ENCODE results near the gene SH3GLB1.

The SH3GLB1 gene

DNA sequence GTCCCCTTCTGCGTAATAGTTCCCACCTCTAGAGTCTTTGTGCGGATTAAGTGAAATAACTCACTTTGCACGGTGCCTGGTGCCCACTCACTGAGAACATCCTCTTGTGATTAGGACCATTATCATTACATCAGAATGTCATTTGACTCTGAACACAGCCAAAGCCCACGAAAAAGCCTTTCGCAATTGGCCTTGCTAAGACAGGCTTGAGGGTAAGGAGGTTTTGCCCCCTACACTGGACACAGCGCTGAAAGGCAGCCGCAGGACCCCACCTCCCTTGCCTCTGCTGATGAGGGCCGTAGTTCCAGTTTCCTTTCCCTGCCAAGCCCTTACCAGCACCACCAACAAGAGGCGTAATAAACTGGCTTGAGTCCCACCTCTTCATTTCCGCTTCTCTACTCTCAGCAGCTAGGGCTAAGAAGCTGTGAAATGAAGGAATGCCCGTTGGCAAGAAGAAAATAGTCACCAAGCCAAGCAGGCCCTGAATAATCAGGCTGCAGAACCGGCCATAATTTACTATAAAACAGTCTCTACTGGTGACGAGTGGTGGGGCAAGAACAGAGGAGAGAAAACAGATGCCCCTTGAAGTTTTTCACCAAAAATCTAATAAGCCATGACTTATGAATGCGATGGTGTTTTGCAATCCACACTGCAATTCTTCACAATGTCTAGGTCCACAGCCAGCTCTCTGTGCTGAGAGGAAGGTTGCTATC lies 53.1 kb downstream of the SH3GLB1 start:
- Histone ChIP-seq H3K27me3 (ENCODE audit: insufficient read depth, low read depth, severe bottlenecking) (no peaks in the 10 kb centered on the region), H3K9me3 (ENCODE audit: severe bottlenecking) (no peaks in the 10 kb centered on the region), H3K4me3 (ENCODE audit: low read depth, low read length) (no peak overlapping the region), H3K36me3 (no peaks in the 10 kb centered on the region), H3K27ac (no peak overlapping the region)
- TF ChIP-seq, protein P1, sequence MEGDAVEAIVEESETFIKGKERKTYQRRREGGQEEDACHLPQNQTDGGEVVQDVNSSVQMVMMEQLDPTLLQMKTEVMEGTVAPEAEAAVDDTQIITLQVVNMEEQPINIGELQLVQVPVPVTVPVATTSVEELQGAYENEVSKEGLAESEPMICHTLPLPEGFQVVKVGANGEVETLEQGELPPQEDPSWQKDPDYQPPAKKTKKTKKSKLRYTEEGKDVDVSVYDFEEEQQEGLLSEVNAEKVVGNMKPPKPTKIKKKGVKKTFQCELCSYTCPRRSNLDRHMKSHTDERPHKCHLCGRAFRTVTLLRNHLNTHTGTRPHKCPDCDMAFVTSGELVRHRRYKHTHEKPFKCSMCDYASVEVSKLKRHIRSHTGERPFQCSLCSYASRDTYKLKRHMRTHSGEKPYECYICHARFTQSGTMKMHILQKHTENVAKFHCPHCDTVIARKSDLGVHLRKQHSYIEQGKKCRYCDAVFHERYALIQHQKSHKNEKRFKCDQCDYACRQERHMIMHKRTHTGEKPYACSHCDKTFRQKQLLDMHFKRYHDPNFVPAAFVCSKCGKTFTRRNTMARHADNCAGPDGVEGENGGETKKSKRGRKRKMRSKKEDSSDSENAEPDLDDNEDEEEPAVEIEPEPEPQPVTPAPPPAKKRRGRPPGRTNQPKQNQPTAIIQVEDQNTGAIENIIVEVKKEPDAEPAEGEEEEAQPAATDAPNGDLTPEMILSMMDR (IDR thresholded peaks at IDR 0.05; ENCODE audit: low read depth, low read length): no peak
- DNase-seq: no peak

DNA sequence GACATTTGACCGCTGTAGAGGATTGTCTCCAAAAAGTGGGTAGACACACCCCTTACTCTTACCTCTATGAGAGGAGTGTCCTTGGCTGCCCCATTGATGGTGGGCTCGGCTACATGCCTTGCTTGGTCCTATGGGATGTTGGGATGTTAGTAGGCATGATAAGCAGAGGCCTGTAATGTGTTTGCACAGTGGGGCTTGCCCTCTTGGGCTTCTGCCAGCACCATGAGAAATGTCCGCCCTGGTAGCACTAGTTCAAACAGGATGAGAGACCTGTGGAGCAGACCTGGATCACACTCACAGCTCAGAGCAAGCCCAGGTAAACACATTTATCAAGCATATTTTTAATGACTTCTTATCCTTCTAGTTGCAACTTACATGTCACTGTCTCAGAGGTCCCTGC lies 54.2 kb downstream of the SH3GLB1 start:
- TF ChIP-seq, protein P1 (IDR thresholded peaks at IDR 0.05; ENCODE audit: low read depth, low read length): no peak
- Histone ChIP-seq H3K27me3 (ENCODE audit: insufficient read depth, low read depth, severe bottlenecking) (no peaks in the 10 kb centered on the region), H3K36me3 (no peaks in the 10 kb centered on the region), H3K4me3 (ENCODE audit: low read depth, low read length) (no peak overlapping the region), H3K27ac (no peak overlapping the region), H3K9me3 (ENCODE audit: severe bottlenecking) (no peaks in the 10 kb centered on the region)
- DNase-seq: no peak

DNA sequence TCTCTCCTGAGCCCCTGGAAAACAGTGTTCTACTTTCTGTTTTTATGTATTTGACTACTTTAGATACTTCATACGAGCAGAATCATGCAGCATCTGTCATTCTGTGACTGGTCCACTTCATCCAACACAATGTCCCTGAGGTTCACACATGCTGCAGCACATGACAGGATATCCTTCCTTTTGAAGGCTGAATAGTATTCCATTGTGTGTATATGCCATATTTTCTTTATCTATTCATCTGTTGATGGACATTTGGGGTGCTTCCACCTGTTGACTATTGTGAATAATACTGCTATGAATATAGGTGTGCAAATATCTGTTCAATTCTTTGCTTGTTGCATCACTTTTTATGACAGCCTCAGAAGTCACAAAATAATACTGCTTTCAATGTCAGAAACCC lies 55.8 kb downstream of the SH3GLB1 start:
- H3K27me3 ChIP-seq (ENCODE audit: insufficient read depth, low read depth, severe bottlenecking): no peaks in the 10 kb centered on the region
- DNase-seq: no peak
- no peak overlapping the region for H3K27ac ChIP-seq
- no peaks in the 10 kb centered on the region for H3K9me3 ChIP-seq (ENCODE audit: severe bottlenecking)
- H3K36me3 ChIP-seq: no peaks in the 10 kb centered on the region
- no peak overlapping the region for H3K4me3 ChIP-seq (ENCODE audit: low read depth, low read length)
- TF ChIP-seq, protein P1 (IDR thresholded peaks at IDR 0.05; ENCODE audit: low read depth, low read length): no peak

DNA sequence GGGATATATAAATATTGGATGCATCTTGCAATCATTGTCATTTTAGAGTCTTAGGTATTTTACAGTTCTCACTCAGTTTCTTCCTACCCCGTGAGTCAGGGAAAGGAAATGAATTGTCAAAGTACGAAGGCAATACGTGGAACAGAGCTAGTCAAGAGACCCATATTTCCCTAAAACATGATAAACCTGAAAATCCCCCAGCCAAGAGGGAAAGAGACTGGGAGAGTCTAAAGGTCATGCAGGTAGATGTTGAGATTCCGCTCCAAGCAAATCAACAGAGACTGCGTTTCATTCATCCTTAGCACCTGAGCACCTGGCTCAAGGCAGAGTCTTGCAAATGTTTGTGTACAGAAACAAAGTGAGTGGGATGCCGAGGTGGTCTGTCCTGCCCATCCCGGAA lies 58.0 kb downstream of the SH3GLB1 start:
- Histone ChIP-seq H3K27me3 (ENCODE audit: insufficient read depth, low read depth, severe bottlenecking) (no peaks in the 10 kb centered on the region), H3K36me3 (no peaks in the 10 kb centered on the region), H3K4me3 (ENCODE audit: low read depth, low read length) (no peak overlapping the region), H3K27ac (no peak overlapping the region), H3K9me3 (ENCODE audit: severe bottlenecking) (no peaks in the 10 kb centered on the region)
- TF ChIP-seq, protein P1 (IDR thresholded peaks at IDR 0.05; ENCODE audit: low read depth, low read length): no peak
- no peak for DNase-seq

DNA sequence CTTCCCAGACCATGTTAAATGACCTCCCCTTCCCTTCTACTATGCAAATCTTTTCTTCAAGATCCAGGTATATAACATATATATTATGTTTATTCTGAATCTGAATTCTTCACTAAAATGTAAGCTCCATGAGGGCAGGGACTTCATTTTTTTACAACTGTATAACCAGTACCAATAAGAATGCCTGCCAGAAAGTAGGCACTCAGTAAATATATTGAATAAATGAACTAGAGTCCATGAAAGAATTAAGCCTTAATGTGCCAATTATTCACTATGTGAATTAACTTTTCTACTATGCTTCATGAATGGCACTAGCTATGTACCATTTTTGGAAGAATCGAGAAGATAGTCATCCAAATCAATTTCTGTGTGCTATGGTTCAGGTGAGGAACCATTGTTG lies 60.1 kb downstream of the SH3GLB1 start:
- H3K4me3 ChIP-seq (ENCODE audit: low read depth, low read length): no peak overlapping the region
- no peaks in the 10 kb centered on the region for H3K36me3 ChIP-seq
- no peaks in the 10 kb centered on the region for H3K9me3 ChIP-seq (ENCODE audit: severe bottlenecking)
- no peaks in the 10 kb centered on the region for H3K27me3 ChIP-seq (ENCODE audit: insufficient read depth, low read depth, severe bottlenecking)
- no peak for DNase-seq
- TF ChIP-seq, protein P1 (IDR thresholded peaks at IDR 0.05; ENCODE audit: low read depth, low read length): no peak
- H3K27ac ChIP-seq: no peak overlapping the region

DNA sequence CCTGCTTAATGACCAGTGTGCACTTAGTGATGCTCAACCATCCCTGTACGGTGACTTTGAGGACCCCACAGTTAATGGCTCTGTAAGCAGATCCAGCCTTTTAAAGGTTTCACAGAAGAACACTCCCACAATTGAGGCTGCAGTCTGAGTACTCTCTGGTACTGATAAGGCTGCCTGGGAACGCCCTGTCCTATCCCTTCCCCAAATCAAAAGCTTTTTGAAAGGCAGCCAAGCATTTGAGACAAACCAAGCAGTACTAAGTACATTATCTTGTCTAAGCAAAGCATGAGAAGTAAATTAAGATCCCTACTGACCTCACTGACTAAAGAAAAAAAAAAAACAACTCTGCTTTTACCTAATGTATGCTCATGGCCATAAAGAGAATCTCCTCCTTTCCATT lies 60.7 kb downstream of the SH3GLB1 start:
- no peaks in the 10 kb centered on the region for H3K36me3 ChIP-seq
- no peaks in the 10 kb centered on the region for H3K27me3 ChIP-seq (ENCODE audit: insufficient read depth, low read depth, severe bottlenecking)
- TF ChIP-seq, protein P1 (IDR thresholded peaks at IDR 0.05; ENCODE audit: low read depth, low read length): no peak
- H3K4me3 ChIP-seq (ENCODE audit: low read depth, low read length): no peak overlapping the region
- H3K9me3 ChIP-seq (ENCODE audit: severe bottlenecking): no peaks in the 10 kb centered on the region
- no peak overlapping the region for H3K27ac ChIP-seq
- no peak for DNase-seq
